Activated CD8-positive, alpha-beta memory T cell treated with anti-CD3 and anti-CD28 coated beads for 4 hours (primary cell): ENCODE results near the gene ZNF101.

ENCODE experiments used
- DNase-seq, 2 donors: peaks; one replicate each; pipeline ENCODE4 v3.0.0-alpha.2; 2020; ENCODE audit warnings: low read depth in 2 of 2

ZNF101 gene

DNA sequence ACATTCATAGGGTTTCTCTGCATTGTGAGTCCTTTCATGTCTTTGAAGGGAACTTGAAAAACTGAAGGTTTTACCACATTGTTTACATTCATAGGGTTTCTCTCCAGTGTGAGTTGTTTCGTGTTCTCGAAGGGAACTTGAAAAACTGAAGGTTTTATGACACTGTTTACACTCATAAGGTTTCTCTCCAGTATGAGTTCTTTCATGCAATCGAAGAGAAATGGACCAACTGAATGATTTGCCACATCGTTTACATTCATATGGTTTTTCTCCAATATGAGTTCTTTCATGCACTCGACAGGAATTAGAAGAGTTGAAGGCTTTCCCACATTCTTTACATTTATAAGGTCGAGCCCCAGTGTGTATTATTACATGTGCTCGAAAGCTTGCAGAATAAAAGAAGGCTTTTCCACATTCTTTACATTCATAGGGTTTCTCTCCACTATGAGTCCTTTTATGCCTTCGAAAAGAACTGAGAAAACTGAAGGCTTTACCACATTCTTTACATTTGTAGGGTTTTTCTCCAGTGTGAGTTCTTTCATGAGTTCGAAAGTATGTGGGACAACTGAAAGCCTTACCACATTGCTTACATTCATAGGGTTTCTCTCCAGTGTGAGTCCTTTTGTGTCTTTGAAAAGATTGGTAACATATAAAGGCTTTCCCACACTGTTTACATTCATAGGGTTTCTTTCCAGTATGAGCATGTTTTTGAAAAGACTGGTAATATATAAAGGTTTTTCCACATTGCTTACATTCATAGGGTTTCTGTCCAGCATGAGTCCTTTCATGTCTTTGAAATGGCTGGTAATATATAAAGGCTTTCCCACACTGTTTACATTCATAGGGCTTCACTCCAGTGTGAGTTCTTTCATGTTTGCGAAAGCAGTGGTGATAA is 43.5 kb downstream of the ZNF101 start:
- DNase-seq: no peak

DNA sequence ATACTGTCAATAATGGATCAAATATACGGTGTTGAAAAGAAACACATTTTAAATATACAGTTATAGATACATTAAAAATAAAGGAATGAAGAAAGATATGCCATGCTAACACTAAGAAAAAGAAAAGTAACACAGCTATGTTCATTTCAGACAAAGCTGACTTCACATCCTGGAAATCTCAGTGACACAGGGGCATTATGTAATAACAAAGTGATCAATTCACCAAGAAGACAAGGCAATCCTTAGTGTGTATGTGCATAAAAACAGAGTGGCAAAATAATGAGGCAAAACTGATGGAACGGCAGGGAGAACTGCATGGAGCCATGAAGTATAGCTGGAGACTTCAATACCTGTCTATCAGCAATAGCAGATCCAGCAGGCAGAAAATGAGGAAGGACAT is 51.2 kb downstream of the ZNF101 start:
- DNase-seq: no peak

DNA sequence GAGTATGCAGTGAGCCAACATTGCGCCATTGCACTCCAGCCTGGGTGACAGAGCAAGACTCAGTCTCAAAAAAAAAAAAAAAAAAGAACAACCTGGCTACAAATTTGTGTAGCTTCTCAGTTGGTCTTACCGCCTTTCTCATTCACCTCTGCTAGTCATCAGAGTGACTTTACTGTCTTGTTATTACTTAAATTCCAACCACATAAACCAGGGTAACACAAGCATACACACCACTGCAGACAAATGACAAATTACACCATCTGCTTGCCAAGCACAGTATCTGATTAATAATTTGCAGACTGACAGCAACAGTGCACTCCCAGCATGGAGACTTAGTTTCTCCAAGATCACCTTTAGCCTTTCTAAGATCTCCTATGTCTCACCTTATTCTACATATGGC is 53.3 kb downstream of the ZNF101 start:
- DNase-seq: no peak

DNA sequence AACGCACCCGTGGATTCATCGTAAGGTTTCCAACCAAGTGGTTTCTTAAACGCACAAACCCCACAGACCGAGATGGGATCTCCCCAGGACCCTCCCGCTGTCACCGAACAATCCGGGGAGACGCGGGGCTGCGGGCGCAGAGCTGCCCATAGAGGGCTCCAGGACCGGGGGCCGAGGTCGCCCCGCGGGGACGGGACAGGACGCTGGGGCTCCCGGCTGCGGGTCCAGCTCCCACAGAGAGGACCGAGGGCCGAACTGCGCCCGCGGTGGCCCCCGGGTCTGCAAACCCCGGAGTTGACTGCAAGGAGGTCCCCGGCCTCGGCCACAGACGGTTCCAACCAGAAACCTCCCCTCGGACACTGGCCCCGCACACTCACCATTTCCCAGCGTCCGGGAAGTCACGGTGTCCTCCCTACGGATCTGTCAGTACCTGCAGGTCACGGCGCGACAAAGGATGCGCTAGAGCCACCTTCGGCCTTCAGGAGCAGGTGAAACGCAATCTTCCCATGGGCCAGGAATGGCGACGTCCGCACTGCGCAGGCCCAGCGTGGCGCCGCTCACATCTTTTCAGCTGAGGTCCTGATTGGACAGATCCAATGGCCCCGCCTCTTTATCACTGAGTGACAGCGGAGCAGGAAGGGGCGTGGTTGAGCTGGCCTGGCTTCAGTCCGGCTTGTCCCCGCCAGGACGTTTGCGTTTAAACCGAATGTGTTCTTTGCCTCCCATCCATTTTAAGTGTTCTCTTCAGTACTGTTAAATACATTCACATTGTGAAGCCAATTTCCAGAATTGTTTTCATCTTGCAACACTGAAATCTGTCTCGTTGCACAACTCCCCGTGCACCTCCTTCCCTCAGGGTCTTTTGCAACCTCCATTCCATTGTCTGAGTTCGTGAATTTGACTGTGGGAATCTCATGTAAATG is 64.2 kb downstream of the ZNF101 start, which contains the start of gene ZNF14:
Gene ZNF14, minus strand, starts transcription at position 534 of the 923 bp plus-strand sequence. Its CDS starts 154 bp downstream, at position 380.
- DNase-seq: peak; percentile 83 to 86
